Right cardiac atrium (tissue), 5 donors: ENCODE measurements around the gene PLCG2. TPM values are rescaled to one million over a fixed set of nuclear protein-coding genes. Genes with fewer than 3 reads are reported as not detected.
"Not testable (repeated sequence)": the region's sequence is repeated elsewhere in the genome, so short reads cannot be mapped to it uniquely, and the experiment has no call there.

Experiments
- ATAC-seq, 2 donors: fragments of 200-7000 bp; cut with Tn5 transposase; one replicate each; pipeline versions ENCODE4 v1.8.0 to v1.9.1; 2020; ENCODE audit warnings: moderate library complexity in 2 of 2, mild to moderate bottlenecking in 1 of 2
- DNase-seq, 3 donors: peaks; one replicate each; pipeline ENCODE4 v3.0.0-alpha.2; 2020
- H3K27ac ChIP-seq: one replicate; pipeline ENCODE4 v1.5.1; 2013; ENCODE audit warnings: mild to moderate bottlenecking, low read length, control low read depth, moderate library complexity
- H3K27me3 ChIP-seq: one replicate; pipeline ENCODE4 v1.6.1; 2013; ENCODE audit not compliant: control insufficient read depth, insufficient read depth
- H3K4me1 ChIP-seq: one replicate; pipeline ENCODE4 v1.6.1; 2013; ENCODE audit warnings: low read length; ENCODE audit not compliant: control insufficient read depth, insufficient read depth
- H3K4me3 ChIP-seq: one replicate; pipeline ENCODE4 v1.5.1; 2013; ENCODE audit warnings: low read length, control low read depth
- H3K9me3 ChIP-seq: one replicate; pipeline ENCODE4 v1.6.1; 2013; ENCODE audit warnings: low read length; ENCODE audit not compliant: control insufficient read depth
- WGBS: extraction: QIAGEN DNeasy Blood & Tissue Kit; methylation state at CpG from one replicate; pipeline ENCODE4 v1.1.7; 2013; 5-methylcytosine and 5-hydroxymethylcytosine counted together
- intact Hi-C, 4 donors: fragments of 100-400 bp; cut with DNase I; formaldehyde crosslinking; loops; one replicate each; pipeline versions ENCODE4 v1.11.0 to v1.14.0; 2022 to 2023
- polyA plus RNA-seq: library from polyadenylated mRNA; stranded (reverse); fragments of 200-250 nt; gene quantifications from one replicate; pipeline ENCODE4 v1.2.3, GENCODE V29; 2013
- total RNA-seq, 4 donors: library from RNA; stranded (reverse); fragmentation: NEBNext Ultra II Directional; extraction: Animal tissue kit (Norgen Biotek cat#: 25700); gene quantifications; one replicate each; pipeline ENCODE4 v1.2.1, GENCODE V29; 2021
- donor health status: healthy with polysubstance abuse.
- donor health status: DM: no; HTN: yes; CAD: no.
- donor health status: DM: no; HTN: no; CAD: no.
- donor health status: DM: no; HTN: yes; CAD: no; lungs with severe emphysema.
- donor health status: DM: yes; HTN: yes; CAD: no.

The PLCG2 gene
- total and polyA plus RNA-seq, 5 donors, result 4.3 to 18.3 (median 9.7) TPM

- H3K9me3 ChIP-seq, result no peaks in the 10 kb centered on the region
- no peak for ATAC-seq
- H3K27ac ChIP-seq, result no peak overlapping the region
- WGBS, result 73% methylated on average over 5 of the region's 5 CpGs
- H3K4me1 ChIP-seq, result no peaks in the 10 kb centered on the region
- DNase-seq, result no peak
- intact Hi-C loops, result no loop called here
- no peak overlapping the region for H3K4me3 ChIP-seq
- no peaks in the 10 kb centered on the region for H3K27me3 ChIP-seq
Observed at GRCh38 chr16:81790277-81790676, 11.2 kb downstream of the PLCG2 start.

- DNase-seq (no peak), ATAC-seq (no peak)
- Histone ChIP-seq H3K4me1 (no peaks in the 10 kb centered on the region), H3K4me3 (no peak overlapping the region), H3K9me3 (no peaks in the 10 kb centered on the region), H3K27ac (no peak overlapping the region), H3K27me3 (no peaks in the 10 kb centered on the region)
- 71% methylated on average over 2 of the region's 2 CpGs for WGBS
- intact Hi-C loops, result no loop called here
Observed at GRCh38 chr16:81790830-81791435, 11.8 kb downstream of the PLCG2 start.

- no peaks in the 10 kb centered on the region for H3K4me1 ChIP-seq
Observed at GRCh38 chr16:81792828-81793227, 13.7 kb downstream of the PLCG2 start.

GRCh38 chr16:81795193-81795592, 16.1 kb downstream of the PLCG2 start:
- 96% methylated on average over 3 of the region's 3 CpGs for WGBS
- DNase-seq (no peak), ATAC-seq (no peak)
- no peak overlapping the region for H3K27ac ChIP-seq
- H3K4me1 ChIP-seq, result no peaks in the 10 kb centered on the region
- intact Hi-C loops, result no loop called here
- H3K4me3 ChIP-seq, result no peak overlapping the region
- no peaks in the 10 kb centered on the region for H3K27me3 ChIP-seq
- no peaks in the 10 kb centered on the region for H3K9me3 ChIP-seq

More at GRCh38 chr16:81792828-81793227, 13.7 kb downstream of the PLCG2 start:
- H3K4me3 ChIP-seq, result no peak overlapping the region
- no peak overlapping the region for H3K27ac ChIP-seq
- WGBS, result 96% methylated on average over 1 of the region's 1 CpG
- no peaks in the 10 kb centered on the region for H3K9me3 ChIP-seq
- no peaks in the 10 kb centered on the region for H3K27me3 ChIP-seq
- DNase-seq, result no peak
- no peak for ATAC-seq
- intact Hi-C loops, result no loop called here

GRCh38 chr16:81796035-81796434, 16.9 kb downstream of the PLCG2 start:
- 89% methylated on average over 2 of the region's 2 CpGs for WGBS
- DNase-seq (no peak), ATAC-seq (no peak)
- no peaks in the 10 kb centered on the region for H3K27me3 ChIP-seq
- H3K4me3 ChIP-seq, result no peak overlapping the region
- no peaks in the 10 kb centered on the region for H3K4me1 ChIP-seq
- H3K27ac ChIP-seq, result no peak overlapping the region
- intact Hi-C loops, result no loop called here
- H3K9me3 ChIP-seq, result no peaks in the 10 kb centered on the region

GRCh38 chr16:81796583-81797346, 17.7 kb downstream of the PLCG2 start:
- WGBS, result 77% methylated on average over 10 of the region's 10 CpGs

GRCh38 chr16:81797443-81797842, 18.4 kb downstream of the PLCG2 start:
- H3K4me1 ChIP-seq, result no peaks in the 10 kb centered on the region
- no peak overlapping the region for H3K27ac ChIP-seq
- DNase-seq (no peak), ATAC-seq (peak in 1 of 2 donors; percentile 46)
- 60% methylated on average over 6 of the region's 6 CpGs for WGBS
- no peaks in the 10 kb centered on the region for H3K9me3 ChIP-seq
- intact Hi-C loops, result no loop called here
- H3K27me3 ChIP-seq, result no peaks in the 10 kb centered on the region
- no peak overlapping the region for H3K4me3 ChIP-seq

More at GRCh38 chr16:81796583-81797346, 17.7 kb downstream of the PLCG2 start:
- no peaks in the 10 kb centered on the region for H3K27me3 ChIP-seq
- intact Hi-C loops, result no loop called here
- no peaks in the 10 kb centered on the region for H3K4me1 ChIP-seq
- no peak overlapping the region for H3K4me3 ChIP-seq
- no peak for ATAC-seq
- no peaks in the 10 kb centered on the region for H3K9me3 ChIP-seq
- H3K27ac ChIP-seq, result no peak overlapping the region
- no peak for DNase-seq

- no peak overlapping the region for H3K4me3 ChIP-seq
- peak overlapping the region; percentile 19 for H3K27ac ChIP-seq
- DNase-seq (peak; percentile 38 to 72 (median 67)), ATAC-seq (peak; percentile 88)
- 32% methylated on average over 14 of the region's 14 CpGs for WGBS
- H3K27me3 ChIP-seq, result no peaks in the 10 kb centered on the region
- intact Hi-C loops, result no loop called here
- no peaks in the 10 kb centered on the region for H3K9me3 ChIP-seq
- no peaks in the 10 kb centered on the region for H3K4me1 ChIP-seq
Observed at GRCh38 chr16:81798311-81799137, 19.4 kb downstream of the PLCG2 start.

GRCh38 chr16:81799138-81799504, 20.0 kb downstream of the PLCG2 start:
- no peaks in the 10 kb centered on the region for H3K27me3 ChIP-seq
- H3K27ac ChIP-seq, result no peak overlapping the region
- WGBS, result 66% methylated on average over 2 of the region's 2 CpGs
- no peaks in the 10 kb centered on the region for H3K4me1 ChIP-seq
- no peak for DNase-seq
- H3K9me3 ChIP-seq, result no peaks in the 10 kb centered on the region
- intact Hi-C loops, result no loop called here
- H3K4me3 ChIP-seq, result no peak overlapping the region
- no peak for ATAC-seq

- DNase-seq, H3K27ac ChIP-seq, H3K4me1 ChIP-seq, H3K4me3 ChIP-seq, H3K9me3 ChIP-seq, ATAC-seq, intact Hi-C loops, H3K27me3 ChIP-seq: not testable (repeated sequence)
- 96% methylated on average over 5 of the region's 5 CpGs for WGBS
Observed at GRCh38 chr16:81801724-81802123, 22.6 kb downstream of the PLCG2 start.

- 96% methylated on average over 3 of the region's 3 CpGs for WGBS
- no peak for ATAC-seq
- intact Hi-C loops, result no loop called here
Observed at GRCh38 chr16:81803332-81803731, 24.2 kb downstream of the PLCG2 start.

More at GRCh38 chr16:81803332-81803731, 24.2 kb downstream of the PLCG2 start:
- Histone ChIP-seq H3K9me3 (no peaks in the 10 kb centered on the region), H3K27ac (no peak overlapping the region), H3K4me1 (peaks cover 2% of the 10 kb centered on the region), H3K27me3 (no peaks in the 10 kb centered on the region), H3K4me3 (no peak overlapping the region)
- DNase-seq, result no peak
